GM21723 (cell line): ENCODE measurements around the gene WNT6.

Source experiments
- ATAC-seq: cut with Tn5 transposase; IDR thresholded peaks from one replicate; pipeline ENCODE4 v1.9.1; 2021; ENCODE audit warnings: mild to moderate bottlenecking, moderate library complexity; ENCODE audit not compliant: unreplicated experiment

Gene WNT6

DNA sequence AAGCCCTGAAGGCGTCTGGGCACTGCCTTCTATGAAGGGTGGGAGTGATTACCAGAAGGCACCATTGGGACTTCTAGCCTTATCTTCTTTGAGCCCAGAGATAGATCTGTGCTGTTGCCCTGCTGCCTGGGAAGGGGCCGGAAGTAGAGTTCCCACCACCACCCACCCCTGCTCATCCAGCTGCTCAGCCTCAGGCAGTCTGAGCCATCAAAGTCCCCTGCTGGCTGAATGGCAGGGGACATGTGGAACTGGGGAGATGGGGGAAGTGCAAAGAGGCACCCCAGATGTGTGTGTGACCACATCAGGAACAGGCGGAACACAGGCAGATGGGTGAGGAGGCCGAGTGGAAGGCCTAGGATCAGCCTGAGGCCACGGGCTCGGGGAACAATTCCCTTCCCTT lies 17.7 kb downstream of the WNT6 start:
- ATAC-seq: no peak

DNA sequence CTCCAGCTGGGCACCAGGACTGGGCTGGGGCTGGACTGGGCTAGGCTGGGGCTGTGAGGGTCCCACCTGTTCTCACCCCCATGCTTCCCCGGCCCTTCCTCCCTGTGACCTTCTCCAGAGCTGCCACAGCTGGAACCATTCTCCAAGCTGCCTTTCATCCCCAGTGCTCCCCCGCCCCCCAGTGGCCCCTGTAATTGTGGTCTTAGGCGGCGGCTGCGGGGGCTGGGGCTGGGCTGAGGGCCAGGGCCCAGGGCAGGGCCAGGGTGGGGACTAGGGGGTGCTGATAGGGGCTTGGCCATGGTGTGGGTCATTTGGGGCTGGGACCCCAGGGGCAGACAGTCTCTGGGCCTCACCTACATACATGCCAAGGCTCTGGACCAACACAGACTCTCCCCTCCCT lies 18.3 kb downstream of the WNT6 start:
- no peak for ATAC-seq

DNA sequence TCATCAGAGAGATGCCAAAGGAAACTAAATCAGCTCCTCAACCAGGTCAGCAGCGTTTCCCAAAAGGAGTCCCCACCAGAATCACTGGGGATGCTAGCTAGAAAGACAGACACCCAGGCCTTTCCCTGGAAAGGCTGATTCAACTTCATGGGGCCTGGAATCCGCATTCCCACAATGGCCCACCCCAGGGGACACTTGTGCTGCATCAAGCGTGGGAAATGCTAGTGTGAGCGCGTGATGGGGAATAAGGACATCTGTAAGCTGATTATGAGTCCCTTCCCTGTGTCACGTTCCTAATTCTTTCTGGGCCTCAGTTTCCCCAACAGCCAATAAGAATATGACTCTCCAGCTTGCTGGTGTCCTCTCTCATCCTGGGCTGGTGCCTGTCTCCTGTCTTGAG lies 18.9 kb downstream of the WNT6 start:
- no peak for ATAC-seq

DNA sequence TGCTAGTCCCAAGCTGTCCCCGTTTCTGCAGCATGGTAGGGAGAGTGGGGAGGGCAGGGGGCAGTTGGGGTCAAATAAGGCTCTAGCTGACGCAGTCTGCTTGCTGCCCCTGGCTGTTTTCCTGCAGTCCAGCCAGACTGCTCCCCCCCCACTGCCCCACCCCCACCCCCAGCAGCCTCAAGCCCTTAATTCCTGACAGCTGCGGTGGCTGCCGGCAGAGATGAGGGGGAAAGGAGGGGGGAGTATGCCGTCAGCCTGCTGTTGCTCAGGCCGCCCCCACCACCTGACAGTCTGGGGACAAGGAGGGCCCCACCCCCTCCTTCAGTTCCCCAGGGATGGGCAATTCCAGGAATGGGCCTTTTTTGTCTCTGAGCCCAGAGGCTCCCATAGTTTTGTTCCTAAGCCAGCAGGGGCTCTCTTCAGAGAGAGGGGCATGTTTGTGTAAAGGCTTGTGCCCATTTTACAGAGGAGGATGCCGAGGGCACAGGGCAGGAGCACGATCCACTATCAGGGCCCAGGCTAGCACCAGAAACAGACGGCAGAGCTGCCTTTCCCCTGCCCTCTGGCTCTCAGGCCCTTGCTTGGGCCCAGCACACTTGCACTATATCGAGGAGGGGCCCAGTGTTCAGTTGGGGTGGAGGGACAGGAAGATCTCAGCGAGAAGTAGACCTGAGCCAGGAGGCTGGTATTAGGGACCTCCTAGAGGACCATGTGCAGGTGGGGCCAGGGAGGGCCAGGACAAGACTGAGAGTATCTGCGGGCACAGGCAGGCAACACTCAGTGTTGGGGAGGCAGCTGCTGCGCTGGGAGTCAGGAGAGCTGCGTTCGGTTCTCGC lies 19.5 kb downstream of the WNT6 start:
- ATAC-seq: no peak

DNA sequence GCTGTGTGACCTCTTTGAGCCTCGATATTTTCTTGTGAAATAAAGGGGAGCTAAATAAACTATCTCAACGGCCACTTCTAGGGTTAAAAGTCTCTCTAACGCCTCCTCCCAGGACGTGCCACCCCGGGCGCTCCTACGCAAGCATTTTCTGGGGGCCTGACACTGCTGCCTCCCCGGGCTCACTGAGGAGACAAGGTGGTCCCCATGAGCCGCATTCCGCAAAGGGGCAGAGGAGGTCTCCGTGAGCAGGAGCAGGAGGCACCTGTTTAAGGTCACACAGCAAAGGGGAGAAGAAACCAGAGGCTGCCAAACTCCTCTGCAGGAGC lies 20.1 kb downstream of the WNT6 start:
- no peak for ATAC-seq

DNA sequence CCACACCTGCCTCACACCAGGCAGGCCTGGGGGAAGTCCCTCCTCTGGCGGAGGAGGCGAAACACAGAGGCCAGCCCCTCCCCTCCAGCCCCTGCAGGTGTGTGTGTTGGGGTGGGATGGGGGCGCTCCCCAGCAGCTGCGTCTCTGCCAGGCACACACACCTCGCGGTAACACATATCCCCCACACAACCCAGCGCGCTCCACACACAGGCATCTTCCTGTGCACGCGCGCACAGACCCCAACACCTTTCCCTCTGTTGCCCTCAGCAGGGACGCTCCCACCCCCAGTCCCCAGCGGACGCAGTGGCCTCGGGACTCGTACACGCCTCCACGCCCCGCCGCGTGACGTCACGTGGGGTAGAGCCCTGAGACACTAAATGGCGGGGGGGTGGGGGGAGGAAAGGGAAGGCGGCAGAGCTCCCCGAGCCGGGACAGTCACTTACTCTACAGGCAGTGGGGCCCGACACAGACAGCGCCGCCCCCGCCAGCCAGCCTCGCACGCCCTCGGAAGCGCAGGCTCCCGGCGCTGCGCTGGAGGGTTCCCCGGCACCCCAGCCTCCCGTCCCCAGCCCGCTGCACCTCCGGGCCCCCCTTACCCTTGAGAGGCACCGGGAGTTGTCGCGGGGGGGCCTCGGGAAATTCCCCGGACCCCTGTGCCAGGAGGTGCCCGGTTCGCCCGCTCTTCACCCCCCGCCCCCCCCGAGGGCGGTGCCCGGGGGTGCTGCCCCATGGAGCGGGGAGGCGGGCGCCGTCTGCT lies 20.7 kb downstream of the WNT6 start, which contains the start of gene WNT10A:
Gene WNT10A, plus strand, starts transcription at position 751 of the 757 bp plus-strand sequence. CDS start 144 bp downstream, outside the sequence.
- ATAC-seq: peak; percentile 74

DNA sequence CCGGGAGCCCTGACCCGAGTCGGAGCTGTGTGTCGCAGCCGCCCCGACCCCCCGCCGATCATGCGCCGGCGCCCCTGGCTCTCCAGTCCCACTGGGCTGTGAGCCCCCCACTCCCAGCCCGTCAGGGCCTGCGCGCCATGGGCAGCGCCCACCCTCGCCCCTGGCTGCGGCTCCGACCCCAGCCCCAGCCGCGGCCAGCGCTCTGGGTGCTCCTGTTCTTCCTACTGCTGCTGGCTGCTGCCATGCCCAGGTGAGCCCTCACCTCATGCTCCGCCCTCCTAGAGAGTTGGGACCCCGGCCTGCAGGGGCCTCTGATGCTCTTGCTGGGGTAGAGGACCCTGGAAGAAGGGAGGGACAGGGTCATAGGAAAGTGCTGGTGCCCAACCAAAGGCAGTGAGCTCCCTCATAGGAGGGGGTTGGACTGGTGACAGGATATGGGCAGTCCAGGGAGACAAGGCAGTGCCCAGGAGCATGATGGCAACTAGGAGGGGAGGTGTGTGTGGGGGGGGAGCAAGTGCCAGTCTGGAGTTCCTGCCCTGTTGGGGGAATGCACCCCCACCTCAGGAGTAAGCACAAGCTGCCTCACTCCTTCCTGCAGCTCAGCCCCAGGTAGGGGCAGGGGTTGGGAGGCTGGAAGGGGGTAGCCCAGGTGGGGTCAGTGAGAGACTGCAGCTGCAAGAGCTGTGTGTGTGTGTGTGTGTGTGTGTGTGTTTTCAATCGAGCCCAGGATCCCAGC lies 21.4 kb downstream of the WNT6 start:
- no peak for ATAC-seq

DNA sequence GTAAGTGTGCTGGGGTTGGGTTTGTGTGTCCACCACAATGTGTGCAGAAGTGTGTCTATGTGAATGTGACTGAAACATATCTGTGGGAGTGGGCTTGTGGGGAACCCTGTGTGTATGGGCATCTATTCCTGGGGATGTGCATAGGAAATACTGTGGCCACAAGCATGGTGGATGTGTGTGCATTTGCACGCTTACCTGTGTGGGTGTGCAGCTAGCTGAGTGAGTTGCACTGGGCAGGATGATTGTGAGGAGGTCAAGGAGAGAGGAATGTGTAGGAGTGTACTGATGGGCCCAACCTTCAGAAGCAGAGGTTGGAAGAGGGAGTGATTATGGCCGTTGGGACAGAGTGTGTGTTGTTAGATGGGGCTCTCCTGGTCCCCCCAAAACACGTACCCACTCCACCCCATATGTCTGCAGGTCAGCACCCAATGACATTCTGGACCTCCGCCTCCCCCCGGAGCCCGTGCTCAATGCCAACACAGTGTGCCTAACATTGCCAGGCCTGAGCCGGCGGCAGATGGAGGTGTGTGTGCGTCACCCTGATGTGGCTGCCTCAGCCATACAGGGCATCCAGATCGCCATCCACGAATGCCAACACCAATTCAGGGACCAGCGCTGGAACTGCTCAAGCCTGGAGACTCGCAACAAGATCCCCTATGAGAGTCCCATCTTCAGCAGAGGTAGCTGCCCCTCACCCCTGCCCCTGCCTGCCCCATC lies 22.3 kb downstream of the WNT6 start:
- no peak for ATAC-seq

DNA sequence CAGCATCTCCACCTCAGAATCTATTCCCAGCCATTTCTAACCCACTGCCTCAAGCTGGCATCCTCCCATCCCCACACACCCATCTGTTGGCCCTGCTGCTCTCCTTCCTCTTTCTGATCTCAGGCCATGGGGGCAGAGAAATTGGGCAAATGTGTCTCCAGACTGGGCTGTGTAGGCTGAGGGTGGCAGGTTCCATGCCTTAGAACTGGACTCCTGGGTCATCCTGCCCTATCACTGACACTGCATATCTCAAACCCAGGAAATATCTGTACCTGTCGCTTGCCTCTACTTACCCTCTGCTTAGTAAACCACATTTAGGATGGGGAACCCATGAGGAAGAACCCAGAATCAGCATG lies 22.8 kb downstream of the WNT6 start:
- ATAC-seq: no peak

DNA sequence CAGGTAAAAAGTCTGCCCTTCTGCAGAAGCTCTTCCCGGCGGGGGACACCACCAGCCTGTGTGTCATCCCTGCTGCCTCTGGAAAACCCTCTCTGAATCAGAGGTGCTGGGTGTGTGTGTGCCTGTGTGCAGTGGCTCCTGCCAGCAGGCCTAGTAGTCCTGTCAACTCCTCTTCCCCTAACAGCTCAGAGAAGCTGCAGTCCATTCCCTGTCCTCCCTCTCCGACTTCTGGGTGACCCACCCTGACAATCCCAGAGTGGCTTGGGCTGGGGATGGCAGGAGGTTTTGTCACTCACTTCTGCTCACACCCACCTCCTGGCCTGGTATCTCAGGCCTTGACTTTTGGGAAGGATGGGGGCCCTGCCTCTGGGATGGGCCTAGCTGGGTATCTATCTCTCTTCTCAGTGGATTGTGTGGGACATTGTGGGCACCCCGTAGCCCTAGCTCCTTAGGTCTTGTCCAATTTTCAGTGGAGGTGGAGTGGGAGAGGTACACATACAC lies 23.3 kb downstream of the WNT6 start:
- no peak for ATAC-seq

DNA sequence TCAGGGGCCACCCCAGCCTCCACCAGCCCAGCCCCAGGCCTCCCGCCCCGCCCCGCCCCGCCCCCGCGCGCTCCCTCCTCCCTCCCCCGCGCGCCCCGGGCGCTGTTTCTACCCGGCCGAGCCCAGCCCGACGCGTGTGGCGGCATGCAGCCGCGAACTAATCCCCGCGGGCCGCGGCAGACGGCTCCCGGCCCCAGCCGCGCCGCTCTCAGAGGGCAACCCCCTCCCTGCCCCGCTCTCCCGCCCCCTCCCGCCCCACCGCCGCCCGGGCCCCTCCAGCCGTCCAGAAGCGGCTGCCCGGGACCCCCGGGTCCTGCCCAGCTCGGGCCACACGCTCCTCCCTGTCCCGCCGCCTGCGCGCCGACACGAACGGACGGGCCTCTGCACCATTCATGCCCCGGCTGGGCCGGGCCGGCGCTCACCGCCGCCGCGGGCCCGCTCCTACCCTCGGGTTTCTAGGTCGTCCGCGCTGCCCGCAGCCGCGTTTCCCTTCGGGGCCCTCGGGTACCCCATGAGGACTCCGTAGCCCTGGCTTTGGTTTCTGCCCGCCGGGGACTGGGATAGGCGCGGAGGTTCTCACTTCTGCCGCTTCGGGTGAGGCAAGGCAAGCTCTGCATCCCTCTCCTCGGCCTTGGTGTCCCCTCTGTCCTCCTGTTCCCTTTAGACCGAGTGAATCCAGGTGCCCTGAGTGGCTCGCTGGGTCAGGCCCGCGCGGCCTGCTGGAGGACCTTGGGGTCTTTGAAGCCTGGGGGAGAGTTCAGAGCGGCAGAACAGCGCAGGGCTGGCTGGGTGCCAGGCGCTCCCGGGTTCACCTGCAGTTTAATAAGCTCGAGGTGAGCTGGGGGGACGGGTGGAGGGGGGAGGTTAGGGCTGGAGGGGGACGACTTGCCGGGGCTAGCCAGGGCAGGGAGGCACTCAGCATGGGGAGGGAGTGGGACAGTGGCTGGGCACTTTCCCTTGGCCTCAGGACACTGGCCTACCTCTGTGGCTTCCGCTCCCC lies 24.2 kb downstream of the WNT6 start:
- no peak for ATAC-seq

DNA sequence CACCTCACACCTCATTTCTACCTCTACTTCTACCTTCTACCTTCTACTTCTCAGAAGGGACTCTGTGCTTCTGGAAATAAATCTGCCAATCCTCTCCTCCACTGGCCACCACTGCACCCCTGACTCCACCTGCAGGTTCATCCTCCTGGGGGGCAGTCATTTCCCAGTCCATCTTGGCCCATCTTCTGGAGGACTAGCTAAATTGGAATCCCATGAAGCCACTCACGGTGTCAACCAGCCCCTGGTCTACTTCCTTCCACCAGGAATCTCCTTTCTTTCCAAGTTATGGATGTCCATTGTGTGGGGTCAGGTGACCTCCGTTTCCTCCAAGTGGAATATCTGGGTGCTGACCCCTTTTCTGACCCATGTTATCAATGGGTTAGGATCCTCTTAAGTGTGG lies 24.9 kb downstream of the WNT6 start:
- ATAC-seq: no peak

DNA sequence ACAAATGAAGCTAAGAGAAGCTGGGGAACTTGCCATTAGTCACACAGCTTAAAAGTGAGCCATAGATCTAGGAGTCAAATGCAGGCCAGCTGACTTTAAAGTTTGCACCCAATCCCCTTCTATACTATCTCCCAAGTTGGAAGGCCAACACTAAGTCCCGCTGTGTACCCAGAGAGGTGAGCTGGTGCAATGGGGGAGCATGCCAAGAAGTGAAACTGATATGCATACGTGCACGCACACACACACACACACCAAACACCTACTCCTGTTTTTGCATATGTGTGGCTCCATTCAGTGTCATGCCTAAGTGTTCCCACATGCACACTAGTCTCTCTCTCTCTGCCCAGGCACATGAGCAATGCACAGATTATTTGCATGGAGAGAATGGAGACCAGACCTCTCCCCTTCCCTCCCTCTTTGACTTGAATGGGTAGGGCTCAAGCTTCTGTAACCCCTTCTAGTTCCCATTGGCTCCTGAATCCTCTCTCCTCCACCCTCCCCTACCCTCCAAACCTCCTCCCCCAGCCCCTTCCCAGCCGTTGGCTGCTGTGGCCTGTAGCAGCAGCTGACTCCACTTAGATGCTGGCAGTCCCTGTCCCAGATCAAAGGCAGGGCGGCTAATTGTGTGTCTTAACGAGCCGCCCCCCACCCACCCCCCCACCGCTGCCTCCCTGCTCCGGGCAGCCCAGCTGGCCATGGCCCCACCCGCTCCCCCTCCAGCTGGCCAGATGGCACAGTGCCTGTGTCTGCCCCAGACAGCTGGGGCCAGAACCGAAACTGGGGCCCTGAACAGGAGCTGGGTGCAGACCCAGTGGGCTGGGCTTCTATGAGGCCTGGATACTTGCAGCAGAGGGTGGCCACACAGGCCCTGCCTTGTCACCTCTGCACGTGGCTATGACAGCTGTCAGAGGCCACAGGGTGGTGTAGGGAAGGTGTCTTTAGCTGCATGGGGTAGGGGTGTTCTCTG lies 26.7 kb downstream of the WNT6 start:
- peak; percentile 66 for ATAC-seq

DNA sequence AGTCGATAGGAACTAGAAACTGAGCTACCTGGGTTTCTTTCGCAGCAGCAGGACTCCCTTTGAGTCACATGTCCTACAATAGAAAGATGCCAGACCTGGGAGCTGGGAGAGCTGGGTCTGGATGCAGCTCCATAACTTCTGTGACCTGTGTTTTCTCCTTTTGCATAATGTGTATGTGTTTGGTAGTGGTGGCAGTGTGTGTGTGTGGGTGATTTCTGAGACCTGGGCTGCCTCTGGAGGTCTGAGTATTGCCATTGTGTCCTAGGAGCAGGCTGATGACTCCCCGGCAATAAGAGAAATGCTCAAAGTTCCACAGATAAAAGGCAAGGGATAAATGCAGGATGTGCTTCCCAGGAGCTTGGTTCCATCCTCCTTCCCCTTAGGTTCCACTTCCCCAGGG lies 27.5 kb downstream of the WNT6 start:
- ATAC-seq: no peak

DNA sequence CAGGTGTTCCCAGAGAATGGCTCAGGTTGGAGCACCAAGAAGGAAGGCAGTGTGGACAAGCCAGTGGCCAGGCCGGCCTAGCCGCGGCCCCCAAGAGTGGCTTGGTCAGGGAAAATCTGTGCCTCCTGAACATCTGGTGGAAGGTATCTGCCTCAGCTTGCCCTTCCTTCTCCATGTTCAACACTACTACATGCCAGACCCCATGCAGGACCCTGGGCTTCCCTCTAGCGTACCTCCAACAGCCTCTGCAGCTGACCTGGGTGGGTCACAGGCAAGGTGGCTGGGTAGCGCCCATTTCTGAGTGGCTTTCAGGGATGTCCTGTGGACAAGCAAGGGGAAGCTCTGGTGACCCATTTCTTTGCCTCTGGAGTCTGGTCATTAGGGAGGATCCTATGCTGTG lies 28.7 kb downstream of the WNT6 start:
- no peak for ATAC-seq

DNA sequence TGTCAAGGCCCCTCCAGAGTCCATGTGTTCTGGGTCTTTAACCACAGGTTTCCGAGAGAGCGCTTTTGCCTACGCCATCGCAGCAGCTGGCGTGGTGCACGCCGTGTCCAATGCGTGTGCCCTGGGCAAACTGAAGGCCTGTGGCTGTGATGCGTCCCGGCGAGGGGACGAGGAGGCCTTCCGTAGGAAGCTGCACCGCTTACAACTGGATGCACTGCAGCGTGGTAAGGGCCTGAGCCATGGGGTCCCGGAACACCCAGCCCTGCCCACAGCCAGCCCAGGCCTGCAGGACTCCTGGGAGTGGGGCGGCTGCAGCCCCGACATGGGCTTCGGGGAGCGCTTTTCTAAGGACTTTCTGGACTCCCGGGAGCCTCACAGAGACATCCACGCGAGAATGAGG lies 30.3 kb downstream of the WNT6 start:
- ATAC-seq: no peak

DNA sequence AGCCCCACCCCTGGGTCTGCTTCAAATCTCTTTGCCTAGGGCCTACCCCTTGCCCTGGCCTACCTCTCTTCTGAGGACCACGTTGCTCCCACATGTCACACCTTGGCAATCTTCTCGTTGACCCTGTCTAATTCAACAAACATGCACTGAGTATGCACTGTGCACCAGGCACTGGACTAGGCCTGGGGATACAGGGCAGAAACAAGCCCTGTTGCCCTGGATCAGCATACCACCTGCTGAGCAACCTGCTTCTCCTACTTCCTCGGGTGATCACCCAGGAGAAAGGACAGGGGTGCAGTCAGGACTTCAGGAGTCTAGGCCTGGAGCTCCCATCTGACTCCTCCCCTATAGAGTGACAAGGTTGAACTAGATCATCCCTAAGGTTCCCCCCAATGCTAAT lies 30.8 kb downstream of the WNT6 start:
- ATAC-seq: no peak

DNA sequence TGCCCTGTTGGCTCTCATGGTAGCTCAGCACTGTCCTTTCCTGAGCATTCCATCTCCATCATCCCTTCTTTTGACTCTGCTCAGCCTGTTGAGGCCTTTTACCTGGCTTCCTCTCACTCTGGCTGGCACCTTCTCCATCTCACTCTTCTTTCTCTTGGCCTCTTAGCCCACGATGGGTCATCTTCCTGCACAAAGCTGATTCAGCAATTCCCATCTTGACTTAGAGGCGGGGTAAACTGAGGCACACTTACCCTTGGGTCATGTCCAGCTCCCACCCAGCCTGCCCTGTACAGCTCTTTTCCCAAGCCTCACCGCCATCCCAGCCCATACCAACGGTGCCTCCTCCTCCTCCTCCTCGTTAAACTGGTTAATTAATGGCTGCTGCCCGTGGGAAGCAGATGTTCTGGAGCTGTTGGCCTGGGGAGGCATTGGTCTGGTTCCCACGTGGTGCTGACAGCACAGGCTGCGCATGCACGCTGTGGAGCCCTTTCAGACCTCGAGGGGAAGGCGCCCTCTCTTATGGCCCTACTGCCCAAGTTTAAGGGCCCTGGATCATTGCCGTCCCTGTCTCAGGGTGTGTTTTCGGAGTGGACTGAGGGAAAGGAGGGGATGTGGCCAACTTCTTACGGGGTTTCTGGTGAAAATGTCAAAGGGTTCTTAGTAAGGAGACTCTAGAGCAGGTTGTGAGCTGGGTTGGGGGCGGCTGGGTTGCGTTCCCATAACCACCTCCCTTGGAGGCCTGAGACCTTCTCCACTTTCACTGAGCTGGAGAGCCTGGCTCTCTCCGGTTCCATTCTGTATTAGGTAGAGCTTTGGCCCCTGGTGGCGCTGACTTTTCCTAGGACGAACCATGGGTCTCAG lies 31.9 kb downstream of the WNT6 start:
- no peak for ATAC-seq
